ENCODE measurements around the gene DPH1. TPM values are rescaled to one million over a fixed set of nuclear protein-coding genes. Genes with fewer than 3 reads are reported as not detected.

The DPH1 gene
- total and polyA plus RNA-seq, 8 donors, result 30.7 to 53.3 (median 46.5) TPM

GRCh38 chr17:1985686-1986085 is 44.3 kb upstream of the DPH1 start:
- Histone ChIP-seq H3K4me3 (no peak overlapping the region), H3K4me1 (no peaks in the 10 kb centered on the region), H3K27ac (no peak overlapping the region), H3K36me3 (no peaks in the 10 kb centered on the region), H3K9me3 (no peaks in the 10 kb centered on the region), H3K27me3 (peaks cover 0 to 12% of the 10 kb centered on the region in 2 donors)
- intact Hi-C loops (cut with DNase I), result no loop called here
- no peak for ATAC-seq
- no peak for TF ChIP-seq CTCF (IDR thresholded peaks at IDR 0.05)
- no peak for DNase-seq

DNA sequence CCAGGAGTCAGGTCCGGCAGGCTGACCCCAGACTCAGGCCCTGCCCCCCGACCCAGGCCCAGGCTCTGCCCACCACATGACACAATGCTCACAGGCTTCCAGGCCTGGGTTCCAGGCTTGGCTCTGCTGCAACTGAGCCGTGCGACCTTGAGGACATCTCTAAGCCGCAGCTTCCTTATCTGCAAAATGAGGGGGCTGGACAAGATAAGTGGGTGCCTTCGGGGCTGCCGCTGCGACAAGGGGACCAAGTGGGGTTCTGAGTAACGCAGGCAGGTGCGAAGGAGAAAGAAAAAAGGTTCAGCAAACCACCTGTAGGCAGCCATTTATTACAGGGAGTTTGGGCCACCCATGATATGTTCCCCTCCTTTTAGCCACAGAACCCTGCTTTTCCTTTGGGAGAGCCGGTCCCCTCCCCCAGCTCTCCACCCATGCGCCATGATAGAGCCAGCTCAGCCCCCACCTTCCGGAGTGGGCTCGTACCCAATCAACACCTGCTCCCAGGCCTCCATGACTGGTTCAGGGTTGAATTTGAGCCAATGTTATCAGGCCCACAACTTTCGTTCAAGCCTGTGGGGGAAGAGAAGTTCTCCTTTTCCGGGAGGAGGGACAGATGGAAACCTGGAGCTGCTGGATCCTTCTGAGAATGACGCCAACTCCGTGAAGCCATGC is 43.0 kb upstream of the DPH1 start:
- ATAC-seq (no peak), DNase-seq (no peak)
- no peak overlapping the region for H3K4me3 ChIP-seq
- no peak for TF ChIP-seq CTCF (IDR thresholded peaks at IDR 0.05)
- H3K9me3 ChIP-seq, result no peaks in the 10 kb centered on the region
- H3K27ac ChIP-seq, result no peak overlapping the region
- H3K4me1 ChIP-seq, result no peaks in the 10 kb centered on the region
- intact Hi-C loops (cut with DNase I), result no loop called here
- no peaks in the 10 kb centered on the region for H3K36me3 ChIP-seq
- peaks cover 0 to 11% of the 10 kb centered on the region in 2 donors for H3K27me3 ChIP-seq

DNA sequence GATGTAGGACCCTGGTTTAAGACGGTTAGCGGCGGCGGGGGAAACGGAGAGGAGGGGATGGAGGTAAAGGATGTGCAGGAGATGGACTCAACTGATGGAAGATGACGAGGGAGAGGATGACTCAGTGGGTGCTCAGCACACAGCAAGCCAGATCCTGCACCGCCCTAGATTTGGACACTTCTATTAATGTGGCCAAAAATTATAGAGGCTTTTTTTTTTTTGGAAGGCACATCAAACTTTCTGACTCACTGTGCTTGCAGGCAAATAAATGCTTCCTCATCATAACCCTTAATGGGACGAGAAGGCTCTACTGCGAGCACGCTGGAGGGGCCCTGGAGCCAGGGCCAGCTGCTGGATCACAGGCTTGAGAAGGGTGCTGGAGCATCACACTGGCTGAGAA is 40.8 kb upstream of the DPH1 start:
- Histone ChIP-seq H3K9me3 (no peaks in the 10 kb centered on the region), H3K4me3 (no peak overlapping the region), H3K27ac (no peak overlapping the region), H3K27me3 (no peaks in the 10 kb centered on the region), H3K36me3 (no peaks in the 10 kb centered on the region), H3K4me1 (no peaks in the 10 kb centered on the region)
- no peak for TF ChIP-seq CTCF (IDR thresholded peaks at IDR 0.05)
- intact Hi-C loops (cut with DNase I), result no loop called here
- peak; percentile 76 for ATAC-seq
- no peak for DNase-seq

DNA sequence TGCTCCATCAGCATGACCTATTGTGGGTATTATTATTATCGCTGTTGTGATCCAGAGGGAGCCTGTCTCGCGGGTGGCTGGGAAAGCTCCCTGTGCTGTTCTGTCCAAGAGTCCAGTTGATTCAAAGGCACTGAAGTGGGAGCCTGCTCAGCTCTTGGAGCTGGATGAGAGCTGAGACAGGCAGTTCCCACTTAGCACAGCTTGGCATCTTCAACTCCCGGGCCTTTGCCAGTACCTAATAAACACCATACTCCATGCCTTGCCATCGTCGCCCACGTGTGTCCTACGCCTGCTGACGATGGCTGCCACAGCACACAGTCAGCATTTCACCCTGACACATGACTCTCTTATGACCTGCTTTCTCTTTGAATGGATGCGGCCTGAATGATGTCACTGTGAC is 37.4 kb upstream of the DPH1 start:
- Histone ChIP-seq H3K27me3 (peaks cover 0 to 13% of the 10 kb centered on the region in 2 donors), H3K4me1 (peaks cover 0 to under 1% of the 10 kb centered on the region in 2 donors), H3K9me3 (no peaks in the 10 kb centered on the region), H3K36me3 (no peaks in the 10 kb centered on the region), H3K4me3 (no peak overlapping the region), H3K27ac (no peak overlapping the region)
- ATAC-seq (no peak), DNase-seq (no peak)
- intact Hi-C loops (cut with DNase I), result no loop called here
- TF ChIP-seq CTCF (IDR thresholded peaks at IDR 0.05), result no peak

- Histone ChIP-seq H3K4me1 (peaks cover 5 to 21% of the 10 kb centered on the region in 2 donors), H3K9me3 (no peaks in the 10 kb centered on the region), H3K27me3 (peaks cover 0 to 34% of the 10 kb centered on the region in 2 donors), H3K4me3 (no peak overlapping the region), H3K27ac (no peak overlapping the region), H3K36me3 (no peaks in the 10 kb centered on the region)
- intact Hi-C loops (cut with DNase I), result no loop called here
- no peak for TF ChIP-seq CTCF (IDR thresholded peaks at IDR 0.05)
- DNase-seq, result no peak
- ATAC-seq, result no peak
These were observed 35.2 kb upstream of the DPH1 start for GRCh38 chr17:1994707-1995106.

Measured in left lung (tissue), 10 donors.